ENCODE measurements around the gene PEX5L.
"Not testable (repeated sequence)": the region's sequence is repeated elsewhere in the genome, so short reads cannot be mapped to it uniquely, and the experiment has no call there.

Gene PEX5L, protein sequence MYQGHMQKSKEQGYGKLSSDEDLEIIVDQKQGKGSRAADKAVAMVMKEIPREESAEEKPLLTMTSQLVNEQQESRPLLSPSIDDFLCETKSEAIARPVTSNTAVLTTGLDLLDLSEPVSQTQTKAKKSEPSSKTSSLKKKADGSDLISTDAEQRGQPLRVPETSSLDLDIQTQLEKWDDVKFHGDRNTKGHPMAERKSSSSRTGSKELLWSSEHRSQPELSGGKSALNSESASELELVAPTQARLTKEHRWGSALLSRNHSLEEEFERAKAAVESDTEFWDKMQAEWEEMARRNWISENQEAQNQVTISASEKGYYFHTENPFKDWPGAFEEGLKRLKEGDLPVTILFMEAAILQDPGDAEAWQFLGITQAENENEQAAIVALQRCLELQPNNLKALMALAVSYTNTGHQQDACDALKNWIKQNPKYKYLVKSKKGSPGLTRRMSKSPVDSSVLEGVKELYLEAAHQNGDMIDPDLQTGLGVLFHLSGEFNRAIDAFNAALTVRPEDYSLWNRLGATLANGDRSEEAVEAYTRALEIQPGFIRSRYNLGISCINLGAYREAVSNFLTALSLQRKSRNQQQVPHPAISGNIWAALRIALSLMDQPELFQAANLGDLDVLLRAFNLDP

DNA sequence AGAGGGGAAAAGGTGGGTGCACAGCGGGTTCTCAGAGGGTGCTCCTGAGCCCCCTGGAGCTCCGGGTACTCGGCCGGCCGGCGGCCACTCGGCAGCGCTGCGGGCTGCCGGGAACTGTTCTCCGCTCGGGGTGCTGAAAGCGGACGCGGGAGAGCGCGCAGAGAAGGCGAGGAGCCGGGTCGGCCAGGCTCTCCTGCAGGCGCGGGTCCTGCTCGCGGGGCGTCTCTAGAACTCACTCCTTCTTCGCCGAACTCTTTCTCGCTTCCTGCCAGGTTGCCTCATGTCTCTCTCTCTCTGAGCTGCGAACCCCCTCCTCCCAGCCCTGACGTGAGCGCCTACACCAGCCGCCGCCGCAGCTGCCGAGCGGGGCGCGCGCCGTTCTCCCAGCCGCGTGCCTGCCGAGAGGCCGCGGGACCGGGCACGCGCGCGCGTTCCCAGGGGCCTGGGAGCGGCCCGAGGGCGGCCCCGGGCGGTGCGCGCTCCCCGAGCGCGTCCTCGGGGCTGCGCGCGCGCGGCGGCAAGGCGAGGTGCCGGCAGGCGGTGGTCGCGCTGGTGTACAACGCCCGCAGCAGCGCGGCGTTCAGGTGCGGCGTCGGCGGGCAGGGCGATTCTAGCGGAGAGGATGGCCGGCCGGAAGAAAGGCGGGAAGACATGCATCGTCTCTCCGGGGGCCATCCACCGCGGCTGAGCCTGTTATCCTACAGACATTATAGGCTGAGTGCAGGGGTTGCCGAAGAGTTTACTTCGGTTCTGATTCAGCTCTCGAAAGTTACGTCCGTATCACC lies at the start of gene PEX5L:
Gene PEX5L (minus strand): TSS at position 267 of the 785 bp plus-strand sequence. CDS start 338 bp downstream, outside the sequence.
- peak in 1 of 2 experiments; percentile 26 for DNase-seq (ENCODE audit: low read depth in 2 of 2)

DNA sequence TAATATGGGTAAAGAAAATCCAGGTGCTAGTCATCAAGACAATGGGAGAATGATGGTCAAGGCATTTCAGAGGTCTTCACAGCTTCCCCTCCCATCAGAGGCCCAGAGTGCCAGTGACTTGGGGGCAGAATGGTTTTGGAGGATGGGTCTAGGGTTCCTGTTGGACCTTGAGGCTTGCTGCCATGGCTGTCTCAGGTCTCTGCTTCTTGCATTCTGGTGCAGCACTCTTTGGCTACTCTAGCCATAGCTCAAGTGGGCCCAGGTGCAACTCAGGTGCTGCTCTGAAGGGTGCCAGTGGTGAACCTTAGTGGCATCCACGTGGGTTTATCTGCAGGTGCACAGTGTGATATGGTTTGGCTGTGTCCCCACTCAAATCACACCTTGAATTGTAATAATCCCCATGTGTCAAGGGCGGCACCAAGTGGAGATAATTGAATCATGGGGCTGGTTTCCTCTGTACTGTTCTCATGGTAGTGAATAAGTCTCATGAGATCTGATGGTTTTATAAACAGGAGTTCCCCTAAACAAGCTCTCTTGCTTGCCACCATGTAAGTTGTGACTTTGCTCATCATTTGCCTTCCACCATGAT lies 48.5 kb upstream of the PEX5L start:
- DNase-seq (ENCODE audit: low read depth in 2 of 2), result no peak

DNA sequence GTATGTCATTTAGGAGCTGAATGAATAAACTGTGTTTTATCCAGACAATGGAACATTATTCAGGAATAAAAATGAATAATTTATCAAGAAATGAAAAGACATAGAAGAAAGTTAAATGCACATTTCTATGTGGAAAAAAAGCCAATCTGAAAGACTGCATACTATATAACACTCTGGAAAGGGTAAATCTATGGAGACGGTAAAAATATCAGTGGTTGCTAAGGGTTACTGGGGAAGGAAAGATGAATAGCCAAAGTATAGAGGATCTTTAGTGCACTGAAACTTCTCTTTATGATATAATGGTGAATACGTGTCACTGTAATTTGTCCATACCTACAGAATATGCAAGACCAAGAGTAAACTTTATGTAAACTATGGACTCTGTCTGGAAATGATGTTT lies 46.0 kb upstream of the PEX5L start:
- no peak for DNase-seq (ENCODE audit: low read depth in 2 of 2)

DNA sequence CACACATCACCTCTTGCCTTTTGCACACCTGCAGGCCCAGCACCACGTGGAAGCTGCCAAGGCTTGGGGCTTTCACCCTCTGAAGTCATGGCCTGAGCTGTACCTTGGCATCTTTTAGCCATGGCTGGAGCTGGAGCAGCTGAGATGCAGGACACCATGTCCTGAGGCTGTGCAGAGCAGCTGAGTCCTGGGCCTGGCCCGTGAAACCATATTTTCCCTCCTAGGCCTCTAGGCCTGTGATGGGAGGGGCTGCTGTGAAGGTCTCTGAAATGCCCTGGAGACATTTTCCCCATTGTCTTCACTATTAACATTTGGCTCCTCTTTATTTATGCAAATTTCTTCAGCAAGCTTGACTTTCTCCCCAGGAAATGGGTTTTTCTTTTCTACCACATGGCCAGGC lies 41.9 kb upstream of the PEX5L start:
- DNase-seq (ENCODE audit: low read depth in 2 of 2), result no peak

DNA sequence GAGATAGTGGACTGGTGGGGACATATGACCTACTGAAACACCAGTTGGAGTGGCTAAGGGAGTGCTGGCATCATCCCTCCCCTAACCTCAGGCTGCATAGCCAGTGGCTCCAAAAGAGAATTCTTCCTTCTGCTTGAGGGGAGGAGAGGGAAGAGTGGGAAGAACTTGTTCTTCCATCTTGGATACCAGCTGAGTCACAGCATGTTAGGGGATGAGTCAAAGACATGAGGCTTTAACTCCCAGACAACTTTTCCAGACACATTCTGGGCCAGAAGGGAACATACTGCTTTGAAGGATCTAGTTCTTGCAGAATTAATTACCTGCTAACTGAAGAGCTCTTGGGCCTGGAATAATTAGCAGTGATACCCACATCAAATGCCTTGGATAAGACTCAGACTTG lies 36.8 kb upstream of the PEX5L start:
- no peak for DNase-seq (ENCODE audit: low read depth in 2 of 2)

DNA sequence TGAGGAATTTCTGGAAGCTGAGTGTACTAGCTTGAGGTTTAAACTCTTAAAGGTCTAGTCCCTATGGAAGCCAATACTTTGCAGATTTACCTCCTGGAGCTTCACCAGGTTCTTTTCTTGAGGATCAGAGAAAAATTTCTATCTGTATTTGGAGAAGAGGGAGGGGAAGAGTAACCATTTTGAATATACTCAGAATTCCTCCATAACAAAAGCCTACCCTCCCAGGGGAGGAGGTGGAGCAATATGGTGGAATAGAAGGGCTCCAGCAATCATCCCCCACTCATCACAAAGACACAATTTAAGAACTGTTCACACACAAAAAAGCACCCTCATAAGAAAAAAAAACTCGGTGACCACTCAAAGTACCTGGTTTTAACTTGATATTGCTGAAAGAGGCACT lies 36.0 kb upstream of the PEX5L start:
- DNase-seq (ENCODE audit: low read depth in 2 of 2), result no peak

DNA sequence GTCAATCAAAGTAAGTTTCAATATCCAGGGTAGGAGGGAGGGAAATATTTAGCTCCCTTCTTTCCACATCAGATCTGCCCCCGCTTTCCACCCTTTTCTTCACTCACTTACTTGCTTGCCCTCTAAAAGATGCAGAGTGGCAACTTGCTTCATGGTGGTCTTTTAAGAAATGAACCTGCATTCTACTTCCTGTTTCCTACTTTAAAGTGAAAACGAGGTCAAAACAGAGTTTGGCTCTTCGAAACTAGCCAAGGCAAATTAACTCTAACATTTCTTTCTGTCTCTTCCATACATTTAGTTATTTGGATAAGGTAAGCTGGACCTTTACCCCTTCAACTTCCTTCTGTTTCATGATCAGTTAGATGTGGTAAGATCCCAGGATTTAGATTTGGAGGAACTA lies 34.2 kb upstream of the PEX5L start:
- no peak for DNase-seq (ENCODE audit: low read depth in 2 of 2)

DNA sequence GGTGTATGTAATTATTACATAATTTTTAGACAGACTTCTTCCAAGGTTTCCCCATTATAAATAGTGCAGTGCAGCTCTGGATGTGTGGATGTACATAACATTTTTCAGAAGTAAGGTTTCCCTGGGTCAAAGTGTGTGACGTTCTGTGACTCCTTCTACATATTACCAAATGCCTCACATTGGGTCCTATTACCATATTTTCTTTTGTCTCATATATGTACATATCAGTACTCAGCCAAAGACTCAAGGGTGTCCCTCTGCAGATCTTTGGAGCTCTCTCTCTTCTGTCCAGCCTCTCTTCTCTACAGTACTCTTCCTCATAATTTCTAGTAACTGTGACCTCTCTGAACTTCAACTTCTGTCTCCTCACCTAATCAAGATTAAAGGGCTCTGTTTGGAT lies 31.3 kb upstream of the PEX5L start:
- no peak for DNase-seq (ENCODE audit: low read depth in 2 of 2)

DNA sequence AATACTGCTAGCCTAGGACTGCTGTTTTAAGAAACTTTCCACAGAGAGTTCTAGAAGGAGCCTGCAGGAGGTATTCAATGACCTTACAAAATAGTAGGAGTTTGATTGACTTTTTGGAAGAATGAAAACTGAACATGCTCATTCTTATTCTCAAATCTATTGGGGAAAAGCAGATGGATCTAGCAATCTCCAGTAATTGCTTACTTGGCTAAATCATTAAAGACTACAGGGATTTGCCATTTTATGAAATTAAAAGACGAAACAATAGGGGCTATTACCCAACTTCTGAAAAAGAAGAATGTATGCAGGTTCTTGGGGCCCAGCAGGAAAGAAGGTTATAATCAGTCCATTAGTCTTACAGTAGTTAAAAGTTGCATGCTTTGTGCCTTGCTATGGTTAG lies 29.9 kb upstream of the PEX5L start:
- DNase-seq (ENCODE audit: low read depth in 2 of 2), result no peak

DNA sequence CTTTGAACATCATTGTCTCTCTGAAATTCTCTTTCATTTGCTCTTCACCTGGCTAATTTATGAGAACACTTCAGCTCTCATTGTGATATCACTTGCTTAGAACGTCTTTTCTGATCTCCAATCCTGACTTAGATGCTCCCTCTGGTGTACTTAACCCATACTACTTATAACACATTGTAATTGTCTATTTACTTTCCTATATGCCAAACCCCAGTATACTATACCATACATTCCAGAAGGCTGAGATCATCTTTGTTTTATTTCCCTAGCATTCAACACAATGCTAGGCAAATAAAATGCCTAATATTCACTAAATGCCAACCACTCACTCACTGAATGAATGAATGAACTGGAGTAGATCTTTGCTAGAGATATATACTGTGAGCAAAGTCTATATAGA lies 27.0 kb upstream of the PEX5L start:
- DNase-seq (ENCODE audit: low read depth in 2 of 2), result no peak

DNA sequence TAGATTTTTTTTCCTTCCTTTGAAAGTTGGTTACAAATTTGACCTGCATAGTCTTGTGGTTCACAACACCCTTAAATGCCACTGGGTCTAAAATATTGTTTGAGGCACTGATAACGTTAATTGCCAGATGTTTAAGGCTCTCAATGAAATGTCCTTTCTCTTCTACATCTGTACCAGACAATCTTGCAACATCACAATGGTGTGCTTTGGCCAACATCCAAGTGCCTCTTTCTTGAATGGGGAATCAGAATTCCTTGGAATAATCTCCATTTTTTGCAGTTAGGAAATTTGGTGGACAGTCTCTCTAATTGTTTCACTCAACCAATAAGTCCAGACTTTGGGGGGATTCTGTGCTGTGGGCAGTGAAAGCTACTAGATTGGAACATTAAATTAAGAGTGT lies 26.0 kb upstream of the PEX5L start:
- no peak for DNase-seq (ENCODE audit: low read depth in 2 of 2)

DNA sequence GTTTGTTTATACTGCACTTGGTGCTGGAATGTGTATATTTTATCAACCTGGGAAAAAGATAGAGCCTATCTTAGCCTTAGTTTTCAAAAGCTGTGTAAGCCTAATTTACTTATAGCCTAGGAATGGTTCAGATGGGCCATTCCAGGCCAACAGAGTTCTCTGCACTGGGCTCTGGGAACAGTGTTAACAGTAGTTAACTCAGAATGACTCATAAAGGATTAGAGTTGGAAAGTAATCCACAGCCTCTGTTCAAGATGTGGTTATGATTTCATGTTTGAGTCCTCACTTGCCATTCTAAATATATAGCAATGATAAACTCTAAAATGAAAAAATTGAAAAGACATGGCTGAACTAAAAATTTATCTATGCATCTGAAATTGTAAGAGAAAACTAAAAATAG lies 22.6 kb upstream of the PEX5L start:
- DNase-seq (ENCODE audit: low read depth in 2 of 2), result no peak

DNA sequence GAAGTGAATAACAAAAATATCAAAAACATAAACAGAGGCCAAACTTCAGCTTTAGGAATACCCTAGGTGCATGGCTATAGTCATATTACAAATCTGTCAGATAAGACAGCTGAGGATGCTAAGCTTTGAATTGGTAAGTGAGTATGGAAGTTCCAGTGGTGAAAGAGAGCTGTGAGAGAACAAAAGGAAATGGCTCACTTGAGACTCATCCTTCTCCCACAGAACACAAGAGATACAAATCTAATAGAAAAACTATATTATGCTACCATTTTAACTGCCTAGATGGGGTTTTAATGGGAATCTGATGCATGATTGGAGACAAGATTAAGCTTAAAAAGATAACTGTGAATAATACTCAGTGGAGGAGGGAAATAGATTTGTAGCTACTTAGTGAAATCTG lies 21.5 kb upstream of the PEX5L start:
- DNase-seq (ENCODE audit: low read depth in 2 of 2), result no peak

DNA sequence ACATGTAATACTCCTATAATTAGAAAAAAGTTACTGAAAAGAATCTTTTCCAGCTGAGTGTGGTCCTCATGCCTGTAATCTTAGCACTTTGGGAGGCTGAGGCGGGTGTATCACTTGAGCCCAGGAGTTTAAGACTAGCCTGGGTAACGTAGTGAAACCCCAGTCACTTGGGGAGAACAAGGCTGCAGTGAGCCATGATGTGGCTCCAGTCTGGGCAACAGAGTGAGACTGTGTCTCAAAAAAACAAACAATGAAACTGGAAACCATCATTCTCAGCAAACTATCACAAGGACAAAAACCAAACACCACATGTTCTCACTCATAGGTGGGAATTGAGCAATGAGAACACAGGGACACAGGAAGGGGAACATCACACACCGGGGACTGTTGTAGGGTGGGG lies 18.9 kb upstream of the PEX5L start:
- not testable (repeated sequence) for DNase-seq (ENCODE audit: low read depth in 2 of 2)

DNA sequence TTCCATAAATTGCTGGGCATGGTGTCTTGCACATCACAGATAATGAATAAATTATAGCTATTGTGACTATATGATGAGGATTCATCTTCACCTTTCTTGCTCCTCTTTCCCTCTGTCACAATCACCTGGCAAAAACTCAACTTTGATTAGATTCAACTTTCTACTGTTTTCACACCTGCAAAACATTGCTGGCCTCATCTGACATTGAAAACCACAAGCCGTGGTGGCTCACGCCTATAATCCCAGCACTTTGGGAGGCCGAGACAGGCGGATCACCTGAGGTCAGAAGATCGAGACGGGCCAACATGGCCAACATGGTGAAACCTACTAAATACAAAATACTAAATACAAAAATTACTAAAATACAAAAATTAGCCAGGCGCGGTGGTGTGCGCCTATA lies 12.7 kb upstream of the PEX5L start:
- DNase-seq (ENCODE audit: low read depth in 2 of 2), result no peak

DNA sequence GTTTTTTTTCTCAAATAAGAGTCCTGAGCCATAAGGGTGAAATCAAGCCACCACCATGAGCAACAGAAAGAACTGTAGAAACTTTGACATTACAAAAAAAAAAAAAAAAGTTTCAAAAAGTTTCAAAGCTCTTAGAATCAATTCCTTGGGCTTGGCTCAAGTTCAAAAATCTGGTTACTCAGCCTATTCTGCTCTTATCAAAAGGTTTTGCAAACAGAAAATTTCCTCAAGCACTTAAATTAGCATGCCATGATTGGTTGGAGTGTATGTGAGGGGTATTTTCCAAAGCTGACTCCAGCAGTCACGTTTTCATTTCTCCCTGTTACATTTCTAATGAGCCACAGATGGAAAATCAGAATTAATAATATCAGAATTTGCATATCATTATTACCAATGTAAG lies 12.1 kb upstream of the PEX5L start:
- DNase-seq (ENCODE audit: low read depth in 2 of 2), result no peak

DNA sequence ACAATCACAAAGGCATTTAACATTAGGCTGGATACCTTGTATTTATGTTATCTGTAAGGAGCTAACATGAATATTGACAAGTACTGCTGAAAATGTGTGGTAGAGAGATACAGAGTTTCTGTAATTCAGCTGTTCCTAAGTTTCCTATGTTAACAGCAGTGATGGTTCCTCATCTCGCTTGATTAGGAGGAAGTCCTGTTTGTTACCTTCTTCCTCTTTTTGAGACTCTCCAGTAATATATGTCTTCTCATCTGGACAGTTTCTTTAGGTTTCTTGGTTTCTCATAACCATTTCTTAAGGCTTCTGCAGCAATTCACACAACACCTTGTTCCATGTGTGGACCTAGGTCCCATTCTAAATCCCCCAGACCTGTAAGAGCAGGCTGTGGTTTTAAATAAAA lies 11.4 kb upstream of the PEX5L start:
- no peak for DNase-seq (ENCODE audit: low read depth in 2 of 2)

DNA sequence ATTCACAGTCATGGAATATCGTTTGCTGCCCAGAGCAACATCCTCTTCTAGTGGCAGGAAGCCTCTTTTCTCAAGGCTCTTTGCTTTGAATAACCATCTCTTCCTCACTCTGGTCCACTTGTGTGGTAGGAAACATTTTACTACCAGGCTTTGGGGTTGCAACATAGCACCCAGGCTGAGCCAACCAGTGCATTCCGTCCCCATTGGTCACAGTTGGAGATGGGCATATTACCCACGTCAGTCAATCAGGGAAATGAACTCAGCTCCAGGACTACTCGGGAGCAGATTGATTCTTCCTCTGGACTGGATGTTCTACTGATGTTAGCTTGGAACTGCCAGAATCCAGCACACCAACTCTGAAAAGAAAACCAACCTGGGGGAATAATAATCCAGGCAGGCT lies 4.2 kb upstream of the PEX5L start:
- no peak for DNase-seq (ENCODE audit: low read depth in 2 of 2)

DNA sequence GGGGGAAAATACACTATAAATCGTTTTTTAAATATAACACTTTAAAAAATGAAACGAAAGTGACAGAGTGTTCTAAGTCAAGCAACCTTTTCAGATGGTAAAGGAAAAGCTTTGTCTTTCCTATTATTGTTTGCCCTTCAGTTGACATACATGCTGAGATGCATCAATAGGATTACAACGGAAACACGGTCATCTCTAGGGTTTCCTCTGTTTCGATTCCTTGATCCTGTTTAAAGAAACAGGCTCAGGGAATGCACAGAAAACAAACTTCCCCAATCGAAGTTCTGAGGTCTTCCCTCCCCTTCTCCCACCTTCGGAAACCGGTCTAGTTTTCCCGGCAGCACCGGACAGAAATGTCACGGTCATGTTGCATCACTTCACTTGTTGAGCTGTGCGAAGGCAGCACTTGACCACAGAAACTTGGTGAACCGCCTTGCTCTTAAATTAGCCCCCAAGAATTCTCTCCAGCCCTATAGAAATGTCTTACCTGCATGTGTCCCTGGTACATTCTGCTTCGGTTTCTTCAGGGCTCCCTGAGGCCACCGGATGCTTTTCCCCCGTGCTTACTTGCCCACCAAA lies 556 bp downstream of the PEX5L start:
- no peak for DNase-seq (ENCODE audit: low read depth in 2 of 2)

DNA sequence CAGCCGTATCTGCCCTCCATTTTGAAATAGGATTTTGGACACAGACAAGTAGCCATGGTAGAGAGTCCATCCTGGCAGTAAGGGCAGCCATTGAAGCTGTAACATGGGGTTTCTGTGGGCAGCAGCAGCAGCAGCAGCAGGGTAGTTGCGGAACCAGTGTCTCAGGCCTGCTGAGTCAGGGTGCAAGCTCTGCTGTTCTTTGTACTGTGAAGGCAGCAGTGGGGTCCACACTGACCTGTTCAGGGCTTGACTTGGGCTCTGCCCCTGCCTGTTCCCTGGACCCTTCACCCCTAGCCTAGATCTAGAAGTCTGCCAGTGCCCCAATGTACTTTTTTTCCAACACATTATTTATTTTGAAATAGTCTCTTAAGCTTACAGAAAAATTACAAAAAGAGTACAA lies 9.7 kb downstream of the PEX5L start:
- DNase-seq (ENCODE audit: low read depth in 2 of 2), result no peak

DNA sequence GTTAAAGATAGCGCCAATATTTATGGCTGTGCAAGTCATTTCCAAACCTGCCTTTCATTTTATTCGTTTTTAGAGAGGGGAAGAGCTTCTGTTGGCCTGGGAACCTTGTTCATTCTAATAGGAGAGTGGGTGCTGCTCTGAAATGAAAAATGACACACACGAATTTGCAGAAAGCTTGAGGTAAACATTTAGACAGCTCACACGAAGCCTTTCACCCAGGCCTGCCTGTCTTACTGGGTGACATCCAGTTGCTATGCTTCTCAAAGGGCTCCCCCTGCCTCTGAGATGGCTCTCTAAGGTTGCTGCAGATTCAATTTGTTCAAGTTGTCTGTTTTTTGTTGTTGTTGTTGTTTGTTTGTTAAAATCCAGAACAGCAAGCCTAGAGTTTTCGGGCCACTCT lies 18.2 kb downstream of the PEX5L start:
- DNase-seq (ENCODE audit: low read depth in 2 of 2), result no peak

DNA sequence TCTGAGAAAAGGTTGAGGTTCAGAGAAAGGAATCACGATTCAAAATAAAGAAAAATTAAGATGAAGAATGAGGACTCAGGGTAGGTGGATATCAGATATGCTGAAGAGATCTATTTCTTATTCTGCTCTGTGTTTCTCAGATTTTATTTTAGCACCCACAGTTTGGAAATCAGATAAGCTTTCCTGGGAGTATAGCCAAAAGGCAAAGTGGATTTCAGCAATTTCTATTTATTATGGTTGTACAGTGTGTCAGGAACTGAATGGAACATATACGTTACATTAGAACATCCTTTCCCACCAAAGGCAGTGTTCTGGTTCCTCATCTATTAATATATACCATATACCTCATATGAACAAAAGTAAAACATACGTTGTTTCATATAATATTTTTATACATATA lies 18.9 kb downstream of the PEX5L start:
- no peak for DNase-seq (ENCODE audit: low read depth in 2 of 2)
